ENCODE results near the gene SRXN1.

GRCh38 chr20:667351-668034 lies 14.5 kb upstream of the SRXN1 start:
- no peak for TF ChIP-seq CTCF (IDR thresholded peaks at IDR 0.05)
- no peak for TF ChIP-seq EP300 (IDR thresholded peaks at IDR 0.05)
- TF ChIP-seq POLR2A (IDR thresholded peaks at IDR 0.05) = no peak
